ENCODE measurements around the gene FSTL4.

Gene FSTL4

GRCh38 chr5:133470841-133471240 lies 141.5 kb downstream of the FSTL4 start:
- no peak for TF ChIP-seq CTCF (IDR thresholded peaks at IDR 0.05; ENCODE audit: low read length, missing control alignments)
- no peak overlapping the region for H3K4me3 ChIP-seq (replicated peaks; ENCODE audit: low read depth, low read length)
- DNase-seq (ENCODE audit: low read depth): no peak

DNA sequence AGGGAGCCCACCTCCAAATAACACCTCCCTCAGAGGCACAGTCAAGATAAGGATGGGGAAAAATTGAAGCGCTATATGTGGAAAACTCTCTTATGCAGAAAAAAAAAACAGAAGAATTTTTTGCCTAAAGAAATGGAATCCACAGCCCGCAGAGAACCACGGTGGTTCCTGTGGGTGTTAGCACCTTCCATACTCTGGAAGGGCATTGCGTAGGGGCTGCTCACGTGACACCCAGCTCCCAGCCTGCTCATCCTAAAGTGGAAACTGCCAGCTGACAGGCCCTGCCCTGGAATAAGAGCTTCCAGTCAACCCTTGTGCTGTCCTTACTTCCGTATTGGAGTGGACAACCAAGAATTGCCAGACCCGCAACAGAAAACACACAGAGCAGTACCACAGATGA lies 142.5 kb downstream of the FSTL4 start:
- no peak for TF ChIP-seq CTCF (IDR thresholded peaks at IDR 0.05; ENCODE audit: low read length, missing control alignments)
- H3K4me3 ChIP-seq (replicated peaks; ENCODE audit: low read depth, low read length): no peak overlapping the region
- no peak for DNase-seq (ENCODE audit: low read depth)

DNA sequence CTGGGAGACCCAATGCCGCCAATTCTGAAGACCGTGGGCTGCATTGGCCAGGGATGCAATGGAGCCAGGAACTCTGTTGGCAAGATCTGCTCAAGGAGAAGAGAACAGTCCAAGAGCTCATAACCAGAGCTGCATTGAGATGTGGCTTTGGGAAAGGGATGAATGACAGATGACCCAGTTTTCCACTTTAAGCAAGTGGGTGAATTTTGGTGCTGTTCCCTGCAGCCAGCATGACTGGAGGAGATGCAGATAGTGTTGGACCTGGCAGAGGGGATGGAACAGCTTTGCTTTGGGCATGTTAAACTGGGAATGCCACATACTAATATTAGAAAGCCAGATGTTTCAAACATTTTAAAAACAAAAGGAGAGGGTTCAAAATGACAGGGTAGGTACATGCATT lies 143.1 kb downstream of the FSTL4 start:
- no peak overlapping the region for H3K4me3 ChIP-seq (replicated peaks; ENCODE audit: low read depth, low read length)
- no peak for DNase-seq (ENCODE audit: low read depth)
- TF ChIP-seq CTCF (IDR thresholded peaks at IDR 0.05; ENCODE audit: low read length, missing control alignments): no peak

DNA sequence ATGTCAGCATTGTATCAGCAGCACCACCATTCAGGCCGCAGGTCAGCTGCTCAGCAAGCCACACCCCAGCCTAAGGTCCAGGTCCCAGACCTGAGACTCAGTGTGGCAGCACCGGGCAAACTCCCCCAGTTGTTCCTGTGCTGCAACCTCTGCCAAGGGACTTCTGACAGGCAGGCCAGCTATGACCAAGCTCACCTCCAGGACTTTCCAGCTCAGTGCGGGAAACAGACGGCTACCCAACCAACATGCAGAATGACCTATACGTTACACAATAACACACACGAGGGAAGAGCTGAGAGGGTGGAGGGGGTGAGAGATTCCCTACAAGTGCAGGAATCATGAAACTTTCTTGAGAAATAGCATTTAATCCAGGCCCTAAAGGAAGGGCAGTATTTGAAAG lies 143.7 kb downstream of the FSTL4 start:
- no peak for DNase-seq (ENCODE audit: low read depth)
- TF ChIP-seq CTCF (IDR thresholded peaks at IDR 0.05; ENCODE audit: low read length, missing control alignments): no peak
- H3K4me3 ChIP-seq (replicated peaks; ENCODE audit: low read depth, low read length): no peak overlapping the region

- no peak overlapping the region for H3K4me3 ChIP-seq (replicated peaks; ENCODE audit: low read depth, low read length)
- DNase-seq (ENCODE audit: low read depth): no peak
- no peak for TF ChIP-seq CTCF (IDR thresholded peaks at IDR 0.05; ENCODE audit: low read length, missing control alignments)
These were observed 144.4 kb downstream of the FSTL4 start for GRCh38 chr5:133467826-133468463.

- no peak for TF ChIP-seq CTCF (IDR thresholded peaks at IDR 0.05; ENCODE audit: low read length, missing control alignments)
- H3K4me3 ChIP-seq (replicated peaks; ENCODE audit: low read depth, low read length): no peak overlapping the region
- no peak for DNase-seq (ENCODE audit: low read depth)
These were observed 145.0 kb downstream of the FSTL4 start for GRCh38 chr5:133467335-133467779.
